ENCODE measurements around the gene ZNF488.

Gene ZNF488

DNA sequence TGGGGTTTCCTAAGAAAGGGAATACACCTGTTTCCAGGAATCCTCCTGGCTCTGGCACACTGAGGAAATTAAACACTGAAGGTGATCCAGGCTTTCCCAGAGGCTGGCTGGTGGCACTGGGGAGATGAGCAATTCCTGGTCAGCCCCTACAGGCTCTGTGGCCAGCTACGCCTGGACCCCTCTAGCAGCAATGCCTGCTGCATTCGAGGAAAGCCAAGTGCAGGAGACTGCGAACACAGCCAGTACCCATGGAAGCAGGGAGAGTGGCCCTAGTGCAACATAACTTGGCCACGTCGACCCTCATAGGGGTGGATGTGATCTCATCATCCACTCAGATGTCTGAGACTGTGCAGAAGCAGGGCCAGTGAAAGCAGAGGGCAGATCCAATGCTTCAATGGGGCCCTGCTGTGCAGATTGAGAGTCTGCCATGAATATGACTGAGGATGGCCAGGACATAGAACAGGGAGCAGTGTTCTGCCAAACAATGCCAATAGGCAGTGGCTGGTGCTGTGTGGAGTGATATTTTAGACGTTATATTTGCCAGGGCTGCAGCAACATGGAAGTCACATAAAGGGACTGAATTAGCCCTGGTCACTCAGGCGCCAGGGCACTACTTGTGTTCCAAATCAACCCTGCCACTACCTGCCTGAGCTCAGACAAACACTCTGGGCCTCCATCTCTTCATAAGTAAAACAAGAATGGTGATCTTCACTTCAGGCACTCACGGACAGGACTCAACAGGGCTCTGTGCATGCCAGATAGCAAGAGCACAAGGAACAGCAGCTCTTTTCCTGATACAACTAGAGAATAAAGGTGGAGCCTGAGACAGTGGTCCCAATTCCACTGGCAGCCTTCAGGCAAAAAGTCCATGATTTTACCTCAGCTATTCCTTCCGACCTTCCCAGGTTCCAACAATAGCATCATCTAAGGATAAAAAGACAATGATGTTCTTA lies 2.4 kb downstream of the ZNF488 start:
- DNase-seq, result no peak

DNA sequence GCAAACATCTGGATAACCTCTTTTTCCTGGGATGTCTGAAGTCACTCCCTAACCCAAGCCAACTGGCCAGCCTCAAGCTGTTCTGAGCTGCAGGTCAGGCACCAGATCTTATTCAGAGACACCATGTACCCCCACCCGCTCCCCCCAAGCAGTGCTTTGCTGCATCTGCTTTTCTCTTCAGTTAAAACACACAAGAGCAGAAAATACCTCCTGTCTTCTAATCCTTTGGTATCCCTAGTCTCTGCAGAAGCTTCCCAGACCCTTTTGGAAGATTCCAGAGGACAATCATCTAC lies 3.0 kb downstream of the ZNF488 start:
- DNase-seq, result no peak

GRCh38 chr10:47380341-47381102 lies 3.6 kb downstream of the ZNF488 start:
- DNase-seq, result no peak

- no peak for DNase-seq
These were observed 4.2 kb downstream of the ZNF488 start for GRCh38 chr10:47379901-47380300.

DNA sequence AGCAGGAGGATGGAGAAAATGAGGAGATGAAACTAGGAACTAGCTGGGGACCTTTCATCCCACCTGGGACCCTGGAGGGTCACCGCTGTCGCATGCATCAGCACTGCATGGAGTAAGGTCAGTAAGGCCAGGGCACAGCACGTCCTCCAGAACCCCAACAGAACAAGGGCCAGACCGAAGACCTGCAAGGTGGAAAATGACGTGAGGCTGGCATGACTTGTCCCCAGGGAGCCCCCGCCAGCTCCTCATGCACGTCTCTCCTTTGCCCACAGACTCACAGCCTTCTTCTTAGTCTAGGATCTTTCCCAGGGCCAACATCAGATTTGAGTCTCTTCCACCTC lies 4.7 kb downstream of the ZNF488 start:
- no peak for DNase-seq

DNA sequence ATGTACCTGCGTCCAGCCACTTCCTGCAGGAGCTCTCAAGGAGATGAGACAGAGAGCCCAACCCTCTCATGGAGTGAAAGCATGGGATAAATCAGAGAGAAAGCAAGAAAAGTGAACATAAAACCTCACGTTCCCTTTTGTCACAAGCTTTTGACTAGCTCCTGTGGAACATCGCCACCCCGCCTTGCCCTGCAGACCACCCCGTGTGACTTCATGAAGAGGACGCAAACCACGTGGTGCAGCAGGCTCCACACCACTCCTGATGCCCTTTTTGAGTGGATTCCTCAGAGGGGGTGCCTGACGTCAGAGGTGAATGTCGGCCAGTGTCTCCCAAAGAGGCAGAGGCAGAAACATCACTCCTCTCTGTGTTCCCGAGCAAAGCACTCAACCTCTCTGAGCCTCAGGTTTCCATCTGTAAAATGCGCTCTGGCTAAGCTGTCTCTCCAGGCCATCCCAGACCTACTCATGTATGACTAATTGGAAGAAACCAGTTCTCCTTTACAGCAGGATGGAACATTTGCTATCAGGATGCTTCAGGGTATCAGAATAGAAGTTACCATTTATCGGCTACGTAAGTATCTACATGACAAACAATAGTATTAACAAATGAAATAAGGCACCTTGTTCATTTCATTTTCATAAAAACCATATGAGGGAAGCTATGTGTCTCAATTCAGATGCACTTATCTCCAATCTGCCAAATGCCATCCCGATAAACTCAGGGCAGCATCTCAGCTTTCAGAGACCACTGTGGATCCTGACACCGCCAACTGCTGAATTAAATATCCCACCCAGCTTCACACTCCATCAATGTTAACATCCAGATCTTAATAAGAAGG lies 5.3 kb downstream of the ZNF488 start:
- no peak for DNase-seq

DNA sequence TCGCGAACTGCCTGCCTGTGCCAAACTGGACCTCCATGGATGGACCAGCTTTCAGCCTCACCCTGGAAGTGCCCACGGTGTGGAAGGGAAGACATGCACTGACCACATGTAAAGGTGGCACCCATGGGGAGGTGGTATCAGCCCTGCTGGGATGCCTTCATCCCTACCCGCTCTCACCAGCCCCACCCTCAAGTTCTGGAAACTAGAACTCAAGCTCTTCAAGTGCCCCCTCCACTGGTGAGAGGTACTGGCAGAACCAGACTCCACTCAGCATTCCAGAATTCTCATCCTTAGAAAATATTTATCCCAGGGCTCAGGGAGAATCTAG lies 5.9 kb downstream of the ZNF488 start:
- DNase-seq, result no peak

- DNase-seq, result no peak
These were observed 7.4 kb downstream of the ZNF488 start for GRCh38 chr10:47376522-47377220.

DNA sequence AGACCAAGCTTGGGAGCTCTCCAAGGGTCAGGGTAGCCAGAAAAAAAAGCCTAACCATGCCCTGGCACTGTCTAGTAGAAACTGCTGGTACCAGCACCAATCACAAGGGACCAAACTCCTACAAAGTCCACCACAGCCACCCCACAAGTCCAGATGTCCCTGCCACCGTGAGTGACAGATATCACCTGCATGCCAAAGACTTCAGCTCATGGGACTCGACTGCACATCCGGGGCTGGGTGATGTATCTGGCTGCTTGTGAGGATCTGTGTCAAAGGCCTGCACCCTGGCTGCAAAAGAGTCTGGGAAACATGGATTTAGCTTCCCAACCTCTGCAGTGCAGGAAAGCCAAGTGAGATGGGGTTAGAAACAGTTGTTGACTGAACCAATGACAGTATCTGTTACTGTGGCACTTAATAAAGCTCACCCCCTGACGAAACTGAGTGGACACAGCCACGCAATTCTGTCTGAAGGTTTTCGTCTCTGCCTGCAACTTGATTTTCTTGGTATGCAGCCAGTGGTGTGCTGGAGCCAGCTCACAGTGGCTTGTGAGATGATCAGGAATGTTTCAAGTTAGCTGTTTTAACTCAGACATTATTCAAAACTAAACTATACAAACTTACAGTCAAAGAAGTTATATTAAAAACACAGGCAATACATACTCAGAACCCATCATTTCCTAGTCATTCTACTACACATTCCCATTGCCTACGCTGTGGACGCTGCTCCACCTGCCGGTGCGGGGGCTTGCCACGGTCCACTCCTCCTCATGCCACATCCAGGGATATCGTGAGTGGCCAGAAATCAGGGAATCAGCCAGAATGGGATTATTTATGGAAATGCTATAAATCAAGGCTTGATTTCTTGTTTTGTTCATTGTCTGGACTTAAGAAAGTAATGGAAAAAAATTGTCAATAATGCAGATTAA lies 9.2 kb downstream of the ZNF488 start:
- no peak for DNase-seq

- no peak for DNase-seq
These were observed 11.4 kb downstream of the ZNF488 start for GRCh38 chr10:47372726-47373125.

DNA sequence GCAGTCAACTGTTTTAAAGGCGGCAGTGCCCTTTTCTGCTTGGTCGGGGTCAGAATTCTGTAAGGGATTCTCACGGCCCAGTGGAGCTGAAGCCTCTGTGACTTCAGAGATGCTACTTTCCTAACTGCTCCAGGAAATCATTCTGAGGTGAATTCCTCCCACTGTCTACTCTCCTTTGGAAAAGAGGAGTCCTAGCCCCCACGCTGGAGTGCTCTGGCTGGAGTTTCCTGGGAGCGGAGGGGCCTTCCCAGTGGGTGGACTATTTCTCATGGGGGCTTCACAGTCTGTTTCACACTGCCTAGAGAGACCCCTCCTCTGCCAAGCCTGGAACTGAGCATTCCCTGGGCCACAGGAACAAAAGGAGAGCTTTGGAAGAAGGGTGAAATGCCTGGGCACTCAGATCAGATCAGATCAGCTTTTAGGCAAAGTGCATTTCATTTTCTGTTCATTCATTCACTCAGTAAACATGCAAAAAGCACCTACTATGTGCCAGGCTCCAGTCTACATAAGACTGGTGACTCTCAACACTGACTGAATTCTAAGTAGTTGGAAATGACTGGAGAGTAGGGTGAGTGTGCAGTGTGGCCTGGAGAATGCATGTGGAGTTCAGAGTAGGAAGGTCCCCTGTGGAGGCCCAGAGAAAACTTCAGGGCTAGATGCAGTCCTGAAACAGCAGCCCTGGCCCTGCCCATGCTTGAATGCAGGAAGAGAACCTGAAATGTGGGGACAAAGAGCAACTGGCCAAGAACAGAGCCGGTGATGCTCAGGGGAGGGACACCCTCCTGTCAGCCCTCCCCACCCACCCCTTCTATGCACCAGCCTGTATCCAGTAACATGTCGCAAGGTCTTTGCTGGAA lies 12.2 kb downstream of the ZNF488 start:
- no peak for DNase-seq

DNA sequence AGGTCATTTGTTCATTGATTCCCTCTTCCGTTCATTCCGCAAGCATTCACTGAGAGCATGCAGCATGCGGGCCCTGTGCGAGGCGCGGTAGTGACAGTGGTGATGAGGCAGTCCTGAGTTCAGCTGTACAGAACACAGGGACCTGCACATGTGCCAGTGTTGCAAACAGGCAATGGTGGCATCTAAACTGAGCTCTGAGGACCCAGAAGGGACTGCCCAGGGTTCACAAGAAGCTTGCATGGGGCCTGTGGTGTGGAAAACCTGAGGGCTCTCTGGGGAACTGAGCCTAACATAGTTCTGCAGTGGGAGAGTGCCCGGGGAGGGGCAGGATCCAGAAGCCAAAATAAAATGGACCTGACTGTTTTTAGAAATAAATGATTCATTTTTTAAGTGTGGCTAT lies 13.2 kb downstream of the ZNF488 start:
- DNase-seq, result no peak

DNA sequence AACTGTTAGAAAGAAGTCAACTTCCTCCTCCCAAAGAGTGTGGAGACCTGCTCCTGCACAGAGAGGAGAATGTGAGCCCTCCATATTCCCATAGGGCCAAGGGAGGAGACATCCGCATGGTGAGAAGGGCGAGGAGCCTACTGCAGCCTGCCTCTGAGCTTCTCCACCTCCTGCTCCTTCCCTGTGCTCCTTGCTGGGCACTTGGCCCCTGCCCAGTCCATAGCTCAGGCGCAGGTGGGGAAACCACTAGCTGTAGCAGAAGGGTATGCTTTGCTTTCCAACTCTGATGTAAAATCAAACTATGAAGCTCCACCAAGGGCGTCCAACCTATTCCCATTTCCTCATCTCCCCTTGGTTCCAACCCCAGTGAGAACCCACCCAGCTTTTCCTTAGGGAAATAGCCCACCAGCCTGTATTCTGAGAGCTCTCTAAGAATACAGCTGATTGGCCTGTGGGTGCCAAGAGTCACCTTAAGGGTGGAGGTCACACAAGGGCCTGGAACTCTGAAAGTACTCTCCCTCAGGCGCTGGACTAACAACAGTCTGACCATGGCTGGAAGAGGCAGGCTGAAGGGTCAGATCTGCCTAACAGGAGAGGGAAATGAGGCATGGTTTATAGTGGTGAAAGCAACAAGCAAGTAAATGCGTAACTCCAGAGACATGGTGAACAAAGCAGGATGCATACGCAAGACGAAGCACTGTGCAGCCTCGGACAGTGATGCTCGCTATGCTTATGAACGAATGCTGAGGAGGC lies 13.9 kb downstream of the ZNF488 start:
- no peak for DNase-seq

- DNase-seq, result no peak
These were observed 14.7 kb downstream of the ZNF488 start for GRCh38 chr10:47369251-47369894.

DNA sequence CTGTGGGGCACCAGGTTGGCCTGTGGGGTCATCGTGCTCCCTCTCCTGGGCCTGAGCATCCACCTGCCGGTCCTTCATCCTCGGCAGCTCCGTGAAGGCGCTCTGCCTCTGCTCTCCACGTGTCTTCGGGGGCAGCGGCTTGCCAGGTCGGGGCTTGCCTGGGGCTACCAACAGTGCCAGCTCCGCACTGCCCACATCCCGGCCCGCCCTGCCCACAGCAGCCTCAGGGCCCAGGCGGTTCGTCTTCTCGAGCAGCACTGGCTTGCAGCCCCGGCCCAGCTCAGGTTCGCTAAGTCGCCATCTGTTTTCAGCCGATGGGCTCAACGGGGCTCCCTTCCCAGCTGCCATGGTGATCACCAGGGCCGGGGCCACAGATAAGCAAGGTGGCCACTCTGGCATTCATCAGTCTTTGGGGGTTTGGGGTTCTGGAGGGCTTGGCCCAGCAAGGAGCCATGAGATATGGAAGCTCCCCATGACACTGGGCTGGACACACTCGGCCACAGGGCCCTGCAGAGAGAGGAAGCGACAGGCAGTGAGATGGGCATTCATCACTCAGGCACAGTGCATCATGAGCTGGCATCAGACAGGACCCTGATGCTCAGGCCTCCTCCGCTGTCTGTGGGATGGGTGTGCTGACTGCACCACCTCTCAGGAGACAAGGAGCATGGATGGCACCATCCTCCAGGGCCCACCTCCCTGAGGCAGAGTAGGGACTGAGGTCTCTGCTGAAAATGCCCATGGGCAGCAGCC lies 15.5 kb downstream of the ZNF488 start:
- no peak for DNase-seq

- DNase-seq, result no peak
These were observed 16.4 kb downstream of the ZNF488 start for GRCh38 chr10:47367646-47368045.

- no peak for DNase-seq
These were observed 17.2 kb downstream of the ZNF488 start for GRCh38 chr10:47366731-47367460.

- DNase-seq, result no peak
These were observed 17.9 kb downstream of the ZNF488 start for GRCh38 chr10:47366181-47366631.
